GM21786 (cell line): ENCODE measurements around the gene FUS.
"Not testable (repeated sequence)": the region's sequence is repeated elsewhere in the genome, so short reads cannot be mapped to it uniquely, and the experiment has no call there.

Experiments used
- ATAC-seq: cut with Tn5 transposase; IDR thresholded peaks from one replicate; pipeline ENCODE4 v1.9.1; 2021; ENCODE audit not compliant: unreplicated experiment

FUS gene

DNA sequence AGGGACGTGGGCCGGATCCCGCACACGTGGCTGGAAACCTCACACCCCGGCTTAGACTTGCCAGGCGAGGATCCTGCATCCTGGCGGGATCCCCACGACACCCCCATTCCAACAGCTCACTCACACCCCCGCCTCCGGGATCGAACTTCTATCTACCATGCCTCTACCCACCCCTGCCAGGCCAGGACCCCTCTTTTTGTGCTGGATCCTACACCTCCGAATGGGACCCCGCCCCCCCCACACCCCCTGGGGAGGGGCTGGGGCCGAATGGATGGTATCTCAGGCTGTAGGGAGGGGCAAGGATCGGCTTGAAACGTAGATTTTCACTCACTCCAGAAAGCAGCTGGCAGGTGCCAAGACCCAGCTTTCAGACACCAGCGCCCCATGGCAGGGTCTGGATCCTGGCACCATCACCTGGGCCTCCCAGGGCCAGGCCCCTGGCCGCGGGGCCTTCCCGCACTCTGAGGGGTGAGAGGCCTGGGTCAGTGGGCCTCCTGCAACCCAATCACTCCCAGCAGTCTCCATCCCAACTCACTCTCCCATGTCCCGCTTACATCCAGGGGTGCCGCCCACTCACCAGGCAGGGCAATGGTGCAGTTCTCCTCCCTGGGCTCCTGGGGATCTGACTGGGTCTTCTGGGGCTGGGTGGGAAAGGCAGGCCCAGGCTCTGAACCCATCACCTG is 36.8 kb upstream of the FUS start:
- no peak for ATAC-seq

DNA sequence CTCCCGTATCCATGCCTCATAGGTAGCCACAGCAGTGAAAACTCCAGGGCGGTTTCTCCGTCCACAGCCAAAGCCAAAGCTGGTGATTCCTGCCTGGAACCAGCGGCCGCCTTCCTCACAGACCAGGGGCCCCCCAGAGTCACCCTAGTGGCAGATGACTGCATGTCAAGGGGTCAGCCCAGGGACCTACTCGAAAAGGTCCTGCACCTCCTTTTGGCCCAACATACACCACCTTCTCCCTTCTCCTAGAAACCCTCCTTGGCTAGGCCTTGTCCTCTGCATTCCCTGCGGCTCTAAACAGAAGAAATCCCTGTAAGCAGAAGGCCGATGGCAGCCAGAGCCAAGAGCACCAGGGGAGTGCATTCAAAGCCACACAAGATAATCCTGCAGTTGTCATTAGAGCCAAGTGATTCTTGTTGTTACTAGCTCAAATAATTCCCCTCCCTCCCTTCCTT is 36.2 kb upstream of the FUS start:
- no peak for ATAC-seq

DNA sequence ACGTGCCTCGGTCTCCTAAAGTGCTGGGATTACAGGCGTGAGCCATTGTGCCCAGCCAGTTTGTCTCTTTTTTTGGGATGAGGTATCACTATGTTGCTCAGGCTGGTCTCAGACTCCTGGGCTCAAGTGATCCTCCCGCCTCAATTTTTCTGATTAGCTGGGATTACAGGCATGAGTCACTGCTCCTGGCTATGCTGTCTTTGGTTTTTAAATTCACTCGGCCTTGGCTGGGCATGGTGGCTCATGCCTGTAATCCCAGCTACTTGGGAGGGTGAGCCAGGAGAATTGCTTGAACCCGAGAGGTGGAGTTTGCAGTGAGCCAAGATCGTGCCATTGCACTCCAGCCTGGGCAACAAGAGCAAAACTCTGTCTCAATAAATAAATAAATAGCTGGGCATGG is 35.5 kb upstream of the FUS start:
- ATAC-seq: not testable (repeated sequence)

DNA sequence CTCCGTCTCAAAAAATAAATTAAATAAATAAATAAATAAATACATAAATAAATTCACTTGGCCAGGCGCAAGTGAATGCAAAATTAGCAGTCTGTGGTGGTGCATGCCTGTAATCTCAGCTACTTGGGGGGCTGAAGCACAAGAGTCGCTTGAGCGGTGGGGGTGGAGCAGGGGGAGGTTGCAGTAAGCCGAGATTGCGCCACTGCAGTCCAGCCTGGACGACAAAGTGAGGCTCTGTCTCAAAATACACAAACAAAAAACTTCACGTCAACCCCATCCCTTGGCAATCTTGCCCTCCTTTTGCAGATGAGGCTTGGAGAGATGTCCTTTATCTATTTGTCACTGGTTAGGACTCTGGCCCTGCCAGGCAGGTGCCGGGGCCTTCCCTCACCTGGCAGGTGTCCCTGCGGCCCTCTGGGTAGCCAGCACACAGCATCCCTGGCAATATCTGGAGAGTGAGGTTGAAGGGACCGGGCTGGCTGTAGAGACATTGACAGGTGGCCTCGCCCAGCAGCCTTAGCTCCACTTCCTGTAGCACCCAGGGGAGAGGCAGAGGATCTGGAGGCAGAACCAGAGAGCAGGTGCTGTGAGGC is 34.4 kb upstream of the FUS start:
- no peak for ATAC-seq

DNA sequence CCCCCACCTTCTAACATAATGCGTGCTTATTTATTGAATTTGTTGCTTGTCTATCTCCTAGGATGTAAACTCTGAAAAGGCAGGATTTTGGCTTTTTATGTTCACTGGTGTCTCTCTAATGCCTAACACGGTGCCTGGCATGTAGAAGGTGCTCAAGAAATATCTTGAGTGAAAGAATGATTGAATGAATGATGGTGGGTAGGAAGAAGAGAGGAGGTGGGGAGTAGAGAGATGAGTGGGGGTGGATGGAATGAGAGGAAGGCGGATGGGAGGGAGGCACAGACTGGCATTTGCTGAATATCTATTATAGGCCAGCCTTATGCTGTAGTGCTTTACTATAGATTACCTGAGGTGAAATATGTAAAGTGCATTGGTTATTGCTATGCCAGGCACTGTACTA is 32.4 kb upstream of the FUS start:
- no peak for ATAC-seq

DNA sequence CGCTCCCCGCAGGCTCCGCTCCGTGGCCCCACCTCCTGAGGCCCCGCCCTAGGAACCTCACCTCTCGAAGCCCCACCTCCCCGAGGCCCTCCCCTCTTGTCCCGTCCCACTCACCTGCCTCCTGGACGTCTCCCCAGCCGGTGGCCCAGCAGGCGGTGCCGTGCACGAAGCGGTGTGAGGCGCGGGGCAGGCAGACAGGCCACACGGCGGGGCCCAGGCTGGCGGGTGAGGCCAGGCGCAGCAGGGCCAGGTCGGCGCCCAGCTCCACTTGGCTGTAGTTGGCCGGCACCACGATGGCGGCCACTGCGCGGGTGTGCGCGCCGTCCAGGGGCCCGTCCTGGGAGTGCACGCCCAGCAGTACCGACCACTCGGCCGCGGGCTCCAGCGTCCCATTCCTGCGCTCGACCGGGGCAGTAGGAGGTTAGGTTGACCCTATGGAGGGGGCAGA is 31.6 kb upstream of the FUS start:
- no peak for ATAC-seq

DNA sequence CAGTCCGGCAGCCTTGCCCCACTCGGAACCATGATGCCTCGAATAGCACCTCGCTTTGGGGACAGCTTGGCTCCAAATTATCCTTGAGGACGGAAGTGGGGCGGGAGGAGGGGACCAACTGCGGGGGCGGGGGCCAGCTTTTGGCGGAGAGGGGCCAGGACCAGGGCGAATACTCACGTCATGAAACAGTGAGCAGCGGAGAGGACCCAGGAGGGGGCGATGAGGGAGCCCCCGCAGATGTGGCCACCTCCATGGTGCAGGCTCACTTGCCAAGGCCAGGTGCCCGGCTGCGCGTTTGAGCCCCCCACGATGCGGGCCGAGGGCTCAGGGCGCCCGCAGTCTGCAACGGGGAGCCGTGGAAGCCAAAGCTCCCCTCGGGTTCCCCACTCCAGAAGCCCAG is 31.0 kb upstream of the FUS start:
- no peak for ATAC-seq

DNA sequence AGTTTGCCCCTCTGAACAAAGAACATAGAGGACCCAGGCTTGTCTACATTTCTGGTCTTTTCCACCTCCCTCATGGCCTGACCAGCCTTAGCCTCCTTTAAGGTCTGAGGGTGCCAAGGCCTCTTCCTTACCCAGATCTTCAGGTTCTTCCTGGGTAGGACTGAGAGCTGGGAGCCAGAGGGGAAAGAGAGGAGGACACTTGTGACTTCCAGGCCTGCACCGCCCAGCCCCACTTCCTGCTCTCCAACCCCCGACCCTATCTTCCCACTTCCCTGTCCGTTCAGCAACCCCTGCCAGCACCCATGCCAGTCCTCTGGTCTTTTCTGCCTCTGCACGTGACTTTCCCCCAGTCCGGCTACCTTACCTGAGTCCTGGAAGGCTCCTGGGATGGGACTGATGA is 30.6 kb upstream of the FUS start:
- no peak for ATAC-seq

DNA sequence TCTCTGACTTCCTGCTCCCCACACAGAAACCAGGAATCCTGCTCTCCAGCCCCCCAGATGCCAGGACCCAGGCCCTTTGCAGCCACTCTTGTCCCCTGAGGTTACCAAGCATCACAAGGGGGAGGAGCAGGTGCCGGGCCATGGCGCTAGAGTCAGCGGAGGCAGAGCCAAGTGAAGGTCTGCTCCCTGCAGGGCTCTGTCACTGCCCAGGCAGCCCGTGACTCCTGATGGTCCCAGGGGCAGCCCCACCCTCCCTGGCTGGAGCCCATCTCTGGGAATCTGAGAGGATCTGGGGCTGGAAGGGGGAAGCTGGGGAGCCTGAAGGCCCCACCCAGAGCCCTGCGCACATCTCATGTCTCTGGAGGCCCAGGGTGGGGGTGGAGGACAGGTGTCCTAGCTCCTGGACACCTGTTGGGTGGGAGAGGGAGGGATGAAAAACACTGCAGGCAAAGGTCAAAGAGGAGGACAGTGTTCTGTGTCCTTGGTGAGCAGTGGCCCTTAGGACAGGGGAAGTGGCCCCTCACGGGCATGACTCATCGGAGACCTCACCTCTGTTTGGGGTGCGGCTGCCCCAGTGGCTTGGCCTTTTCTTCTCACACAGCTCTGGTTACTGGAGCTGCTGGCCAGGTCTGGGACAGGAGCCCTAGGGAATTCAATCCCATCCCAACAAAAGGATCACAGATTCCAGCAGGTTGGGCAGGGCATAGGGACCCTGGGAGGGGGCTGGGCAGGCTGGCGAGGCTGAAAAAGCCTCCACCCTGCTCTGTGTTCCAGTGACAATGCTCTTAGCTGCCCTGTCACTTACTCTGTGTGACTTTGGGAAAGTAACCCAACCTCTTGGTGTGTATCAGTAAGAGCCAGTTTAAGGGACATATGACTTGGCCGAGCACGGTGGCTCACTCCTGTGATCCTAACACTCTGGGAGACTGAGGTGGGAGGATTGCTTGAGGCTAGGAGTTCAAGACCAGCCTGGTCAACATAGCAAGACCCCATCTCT is 29.7 kb upstream of the FUS start, which contains the start of gene PRSS36:
Gene PRSS36 (minus strand): TSS at position 173 of the 997 bp plus-strand sequence. CDS start 31 bp downstream, at position 142.
- ATAC-seq: no peak

DNA sequence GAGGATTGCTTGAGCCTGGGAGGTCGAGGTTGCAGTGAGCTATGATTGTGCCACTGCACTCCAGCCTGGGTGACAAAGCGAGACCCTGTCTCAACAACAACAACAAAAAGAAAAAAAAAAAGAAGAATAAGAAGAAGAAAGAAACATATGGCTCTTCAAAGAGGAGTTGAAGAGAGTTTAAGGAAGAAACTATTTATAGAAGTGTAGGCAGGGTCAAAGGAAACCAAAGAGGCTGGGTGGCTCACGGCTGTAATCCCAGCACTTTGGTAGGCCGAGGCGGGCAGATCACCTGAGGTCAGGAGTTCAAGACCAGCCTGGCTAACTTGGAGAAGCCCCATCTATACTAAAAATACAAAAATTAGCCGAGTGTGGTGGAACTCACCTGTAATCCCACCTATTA is 29.0 kb upstream of the FUS start:
- ATAC-seq: not testable (repeated sequence)

DNA sequence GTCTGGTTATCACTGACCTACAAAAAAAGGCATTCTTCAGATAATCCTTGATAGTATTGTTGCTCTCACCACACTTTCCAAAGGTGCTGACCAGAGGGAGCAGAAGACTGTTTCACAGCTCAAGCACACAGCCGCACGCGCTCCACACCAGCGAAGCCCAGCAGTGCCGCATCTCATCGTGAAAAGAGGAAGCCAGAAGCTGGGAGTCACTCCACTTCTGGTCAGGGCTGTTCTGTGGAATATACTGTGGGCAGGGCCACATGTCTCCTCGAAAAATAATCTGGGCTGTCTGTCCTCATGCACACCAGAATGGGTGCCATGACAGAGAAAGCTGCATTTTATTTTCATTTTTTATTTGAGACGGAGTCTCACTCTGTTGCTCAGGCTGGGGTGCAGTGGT is 22.8 kb upstream of the FUS start:
- no peak for ATAC-seq

DNA sequence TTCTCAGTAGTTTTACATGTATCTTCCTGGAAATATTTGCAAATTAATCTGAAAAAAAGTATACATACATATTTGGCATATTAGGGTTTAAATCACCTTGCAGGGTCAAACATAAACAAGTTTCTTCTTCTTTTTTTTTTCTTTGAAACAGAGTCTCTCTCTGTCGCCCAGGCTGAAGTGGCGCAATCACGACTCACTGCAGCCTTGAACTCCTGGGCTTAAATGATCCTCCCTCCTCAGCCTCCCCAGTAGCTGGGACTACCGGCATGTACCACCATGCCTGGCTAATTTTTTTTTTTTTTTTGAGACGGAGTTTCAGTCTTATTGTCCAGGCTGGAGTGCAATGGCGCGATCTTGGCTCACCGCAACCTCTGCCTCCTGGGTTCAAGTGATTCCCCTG is 12.6 kb upstream of the FUS start:
- no peak for ATAC-seq

DNA sequence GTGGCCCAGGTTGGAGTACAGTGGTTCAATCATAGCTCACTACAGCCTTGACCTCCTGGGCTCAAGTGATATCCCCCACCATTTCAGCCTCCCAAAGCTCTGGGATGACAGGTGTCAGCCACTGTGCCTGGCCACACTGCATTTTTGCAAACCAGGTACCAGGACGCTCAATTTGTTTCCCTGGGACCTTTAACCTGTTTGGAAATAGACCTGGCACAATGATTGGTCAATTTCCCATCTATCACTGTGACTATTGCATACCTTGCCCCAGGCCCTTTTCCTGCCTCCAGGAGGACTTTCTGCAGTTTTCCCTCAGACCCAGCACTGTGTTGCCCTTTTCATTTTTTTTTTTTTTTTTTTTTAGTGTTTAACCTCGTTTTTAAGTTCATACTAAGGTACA is 11.1 kb upstream of the FUS start:
- no peak for ATAC-seq

DNA sequence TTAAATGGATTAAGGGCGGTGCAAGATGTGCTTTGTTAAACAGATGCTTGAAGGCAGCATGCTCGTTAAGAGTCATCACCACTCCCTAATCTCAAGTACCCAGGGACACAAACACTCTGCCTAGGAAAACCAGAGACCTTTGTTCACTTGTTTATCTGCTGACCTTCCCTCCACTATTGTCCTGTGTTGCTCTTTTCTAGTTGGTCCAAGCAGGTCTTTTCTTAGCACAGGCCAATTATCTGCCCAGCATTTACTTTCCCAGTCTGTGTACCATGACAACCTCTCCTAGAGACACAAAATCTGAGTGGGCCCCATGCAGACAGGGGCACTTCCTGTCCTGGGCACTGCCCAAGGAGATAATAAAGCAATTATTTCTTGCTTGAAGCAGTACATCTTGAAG is 9.9 kb upstream of the FUS start:
- not testable (repeated sequence) for ATAC-seq

DNA sequence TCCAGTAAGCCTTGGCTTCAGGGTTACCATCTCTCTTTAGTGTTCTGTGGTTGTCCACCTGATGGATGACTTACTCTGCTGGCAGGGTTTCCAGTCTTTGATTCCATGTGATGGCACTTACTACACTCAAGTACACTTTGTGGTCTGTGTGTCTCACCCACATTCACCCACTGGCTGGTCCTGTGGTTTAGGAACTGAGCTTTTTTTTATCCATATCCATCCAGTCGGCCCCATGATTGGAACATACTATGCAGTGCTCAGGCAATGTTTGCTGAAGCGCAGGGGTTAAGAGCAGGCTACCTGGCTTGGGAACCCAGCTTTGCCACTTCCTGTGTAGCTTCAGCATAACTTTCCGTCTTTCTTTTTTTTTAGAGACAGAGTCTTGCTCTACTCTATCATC is 2.8 kb upstream of the FUS start:
- ATAC-seq: no peak

DNA sequence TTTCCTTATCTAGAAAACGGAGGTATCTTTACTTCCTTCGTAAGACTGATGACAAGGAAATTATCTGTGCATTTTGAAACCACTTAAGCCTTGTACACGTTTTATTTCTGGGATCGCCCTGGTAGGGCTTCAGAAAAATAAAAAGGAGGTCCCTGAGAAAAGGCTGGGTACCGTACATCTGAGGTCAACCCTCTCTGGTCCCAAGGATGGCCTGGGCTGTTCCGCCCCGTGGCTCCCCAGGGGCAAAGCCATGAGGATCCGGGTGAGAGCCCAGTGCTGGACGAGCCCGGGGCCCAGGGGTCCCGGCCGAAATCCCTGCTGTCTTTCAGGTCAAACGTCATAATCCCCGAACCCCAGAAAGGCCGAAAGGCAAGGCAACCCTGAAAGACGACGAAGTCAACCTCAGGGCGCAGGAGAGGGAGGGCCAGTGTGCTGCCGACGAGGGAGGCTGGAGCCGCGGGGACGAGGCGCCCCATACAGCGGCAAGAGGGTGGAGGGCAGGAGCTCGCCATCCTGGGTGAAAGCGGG is 656 bp upstream of the FUS start:
- ATAC-seq: peak; percentile 3

DNA sequence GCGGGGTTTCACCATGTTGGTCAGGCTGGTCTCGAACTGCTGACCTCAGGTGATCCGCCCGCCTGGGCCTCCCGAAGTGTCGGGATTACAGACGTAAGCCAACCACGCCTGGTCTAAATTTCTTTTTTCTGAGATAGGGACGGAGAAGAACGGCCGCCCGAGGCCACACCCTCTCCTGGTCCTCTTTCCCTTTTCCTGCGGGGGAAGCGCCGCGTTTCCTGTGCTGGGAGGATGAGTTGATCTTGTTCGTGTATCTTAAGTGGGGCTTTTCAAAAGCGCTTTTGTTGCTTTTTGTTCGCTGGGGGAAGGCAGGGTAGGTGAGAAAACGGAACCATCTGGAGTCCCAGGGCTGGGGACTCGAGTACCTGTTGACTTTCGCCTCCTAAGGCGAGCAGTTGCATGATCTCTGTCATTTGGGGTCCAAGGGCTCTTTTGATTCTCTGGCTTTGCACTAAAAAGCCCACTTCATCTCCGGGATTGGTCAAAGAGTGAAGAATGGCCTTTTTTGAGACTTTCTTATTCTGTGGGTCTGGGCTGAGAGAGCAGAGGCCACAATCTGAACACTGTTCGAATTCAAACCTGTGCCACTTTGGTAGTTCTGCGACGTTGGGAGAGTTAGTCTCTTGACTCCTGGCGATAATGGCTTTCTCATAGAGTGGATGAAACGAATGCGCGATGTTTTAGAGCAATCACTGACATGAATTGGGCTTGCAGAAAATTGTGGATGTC is 1.3 kb downstream of the FUS start:
- no peak for ATAC-seq

DNA sequence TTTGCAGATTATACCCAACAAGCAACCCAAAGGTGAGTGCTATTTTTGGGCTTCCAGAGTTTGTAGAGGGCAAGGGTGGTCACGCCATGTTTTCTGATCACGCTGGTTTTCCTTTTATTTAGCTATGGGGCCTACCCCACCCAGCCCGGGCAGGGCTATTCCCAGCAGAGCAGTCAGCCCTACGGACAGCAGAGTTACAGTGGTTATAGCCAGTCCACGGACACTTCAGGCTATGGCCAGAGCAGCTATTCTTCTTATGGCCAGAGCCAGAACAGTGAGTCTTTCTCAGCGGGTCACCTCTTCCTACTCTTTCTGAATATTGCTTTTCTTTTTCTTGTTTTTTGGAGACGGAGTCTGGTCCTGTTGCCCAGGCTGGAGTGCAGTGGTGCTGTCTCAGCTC is 2.5 kb downstream of the FUS start:
- no peak for ATAC-seq

DNA sequence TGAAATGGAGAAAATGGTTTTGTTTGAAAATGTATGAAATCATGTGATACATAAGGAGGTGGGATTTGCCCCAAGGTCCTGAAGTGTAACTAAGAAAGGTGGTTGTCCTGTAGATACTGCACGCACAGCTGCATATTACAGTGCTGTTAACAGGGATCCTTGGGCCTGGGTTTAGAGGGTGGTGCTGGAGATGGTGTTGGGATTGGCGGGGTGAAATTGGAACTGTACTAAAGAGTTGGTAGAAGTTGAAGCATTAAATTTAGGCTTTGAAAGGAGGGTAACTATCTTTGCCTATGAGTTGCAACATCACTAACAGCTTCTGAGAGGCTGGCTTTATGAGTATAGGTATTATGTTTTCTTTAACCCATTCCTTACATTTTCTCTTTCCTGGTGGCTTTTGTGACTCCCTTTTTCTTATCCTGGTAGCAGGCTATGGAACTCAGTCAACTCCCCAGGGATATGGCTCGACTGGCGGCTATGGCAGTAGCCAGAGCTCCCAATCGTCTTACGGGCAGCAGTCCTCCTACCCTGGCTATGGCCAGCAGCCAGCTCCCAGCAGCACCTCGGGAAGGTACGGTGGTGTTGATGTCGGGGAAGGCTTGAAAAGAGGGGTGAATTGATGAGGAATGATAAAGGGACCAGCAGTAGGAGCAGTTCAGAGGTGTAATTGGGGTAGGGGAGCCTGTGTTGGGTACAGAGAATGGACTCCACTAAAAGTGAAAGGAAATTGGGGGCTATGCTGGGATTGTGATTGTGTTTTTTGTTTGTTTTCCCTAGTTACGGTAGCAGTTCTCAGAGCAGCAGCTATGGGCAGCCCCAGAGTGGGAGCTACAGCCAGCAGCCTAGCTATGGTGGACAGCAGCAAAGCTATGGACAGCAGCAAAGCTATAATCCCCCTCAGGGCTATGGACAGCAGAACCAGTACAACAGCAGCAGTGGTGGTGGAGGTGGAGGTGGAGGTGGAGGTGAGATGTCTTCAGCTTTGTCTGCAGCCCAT is 3.8 kb downstream of the FUS start:
- no peak for ATAC-seq
